HepG2 (cell line): ENCODE data around the gene GPX1. TPM values are rescaled to one million over a fixed set of nuclear protein-coding genes. Genes with fewer than 3 reads are reported as not detected.

Experiments
- FIP1L1 ChIP-seq: fragments of 200-400 bp; formaldehyde crosslinking; IDR thresholded peaks from 2 replicates; pipeline ENCODE4 v1.6.1; 2018; ENCODE audit warnings: low read depth, mild to moderate bottlenecking, low read length, moderate library complexity, borderline replicate concordance; ENCODE audit not compliant: insufficient read depth
- NFIB ChIP-seq: sonication (generic); formaldehyde crosslinking; IDR thresholded peaks from 2 replicates; pipeline ENCODE4 v1.9.0; 2021; ENCODE audit warnings: missing genetic modification reagents, mild to moderate bottlenecking, borderline replicate concordance
- ZNF781 ChIP-seq: sonication (generic); formaldehyde crosslinking; IDR thresholded peaks from 2 replicates; pipeline ENCODE4 v1.5.1; 2020; ENCODE audit warnings: borderline replicate concordance, mild to moderate bottlenecking, missing genetic modification reagents; ENCODE audit errors: not compliant biosample characterization
- polyA plus RNA-seq, 8 experiments: library from polyadenylated mRNA; depleted of rRNA in 3 of 8; stranded (reverse) in 7 of 8; unstranded in 1 of 8; fragments of >200 nt; fragmentation: Illumina TruSeq in 4 of 8; extraction: Trizol in 4 of 8; gene quantifications; 2 replicates each; pipeline versions ENCODE4 v1.2.1 to v1.2.3, GENCODE V29; 2011 to 2016; ENCODE audit warnings: low read depth in 4 of 8, missing spikeins in 1 of 8, mixed read lengths in 1 of 8; ENCODE audit not compliant: insufficient read depth in 1 of 8
- total RNA-seq, 5 experiments: library from RNA; depleted of rRNA; stranded (reverse); fragments of >200 nt; fragmentation: Illumina TruSeq; extraction: Trizol; gene quantifications; 2 replicates each; pipeline ENCODE4 v1.2.3, GENCODE V29; 2016; ENCODE audit warnings: low read depth in 1 of 5
- TF ChIP-seq, protein P1 (sequence below), 2 experiments: sonication (generic) in 1 of 2; formaldehyde crosslinking in 1 of 2; IDR thresholded peaks; 2 replicates each; pipeline versions ENCODE4 v1.4.0 to v1.6.1; 2016 to 2020; ENCODE audit warnings: borderline replicate concordance in 1 of 2, low read depth in 1 of 2, mild to moderate bottlenecking in 1 of 2, missing genetic modification reagents in 1 of 2
- TF ChIP-seq, protein P2 (sequence below): sonication (generic); formaldehyde crosslinking; IDR thresholded peaks from 2 replicates; pipeline ENCODE4 v1.5.0; 2020; ENCODE audit warnings: mild to moderate bottlenecking, missing genetic modification reagents, borderline replicate concordance

The GPX1 gene
- total and polyA plus RNA-seq, 2 of the 13 experiments (the other 11 are each of a cell fraction or from before 2014, with no cell fraction given): 149 to 168 TPM

DNA sequence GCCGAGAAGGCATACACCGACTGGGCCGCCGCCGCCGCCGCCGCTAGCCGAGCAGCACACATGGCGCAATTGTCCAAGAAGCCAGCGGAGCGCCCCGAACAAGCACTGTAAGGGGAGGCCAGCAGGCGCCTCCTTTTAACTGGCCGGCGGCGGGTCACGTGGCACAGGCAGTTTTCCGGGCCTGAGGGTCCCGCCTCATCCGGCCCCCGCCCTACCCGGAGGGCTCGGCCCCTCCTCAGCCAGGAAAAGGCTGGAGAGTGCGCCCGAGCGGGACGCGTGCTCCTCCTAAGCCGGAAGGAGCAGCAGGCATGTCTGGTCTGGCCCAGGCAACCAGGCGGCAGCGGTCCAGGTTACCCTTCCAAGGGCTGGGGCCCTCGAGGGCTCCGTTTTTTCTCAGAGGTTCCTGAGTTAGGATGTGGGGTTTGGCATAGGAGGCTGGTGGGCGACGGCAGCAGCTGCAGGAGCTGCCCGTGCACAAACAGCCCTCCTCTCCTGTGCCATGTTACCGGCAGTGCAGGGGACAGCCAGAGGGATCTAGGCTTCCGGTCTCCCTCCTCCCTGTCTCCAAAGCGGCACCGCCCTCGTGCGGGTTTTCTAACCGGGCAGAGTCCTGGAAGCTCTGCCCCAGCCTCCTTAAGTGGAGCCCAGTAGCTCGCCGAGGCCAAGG is at the start of gene GPX1 (continued):
- TF ChIP-seq, protein P1, sequence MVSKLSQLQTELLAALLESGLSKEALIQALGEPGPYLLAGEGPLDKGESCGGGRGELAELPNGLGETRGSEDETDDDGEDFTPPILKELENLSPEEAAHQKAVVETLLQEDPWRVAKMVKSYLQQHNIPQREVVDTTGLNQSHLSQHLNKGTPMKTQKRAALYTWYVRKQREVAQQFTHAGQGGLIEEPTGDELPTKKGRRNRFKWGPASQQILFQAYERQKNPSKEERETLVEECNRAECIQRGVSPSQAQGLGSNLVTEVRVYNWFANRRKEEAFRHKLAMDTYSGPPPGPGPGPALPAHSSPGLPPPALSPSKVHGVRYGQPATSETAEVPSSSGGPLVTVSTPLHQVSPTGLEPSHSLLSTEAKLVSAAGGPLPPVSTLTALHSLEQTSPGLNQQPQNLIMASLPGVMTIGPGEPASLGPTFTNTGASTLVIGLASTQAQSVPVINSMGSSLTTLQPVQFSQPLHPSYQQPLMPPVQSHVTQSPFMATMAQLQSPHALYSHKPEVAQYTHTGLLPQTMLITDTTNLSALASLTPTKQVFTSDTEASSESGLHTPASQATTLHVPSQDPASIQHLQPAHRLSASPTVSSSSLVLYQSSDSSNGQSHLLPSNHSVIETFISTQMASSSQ (IDR thresholded peaks at IDR 0.05; ENCODE audit: low read depth): no peak; the same call in 1 of the 2 replicates
- TF ChIP-seq, protein P1 (CRISPR knock-in tag; IDR thresholded peaks at IDR 0.05; ENCODE audit: borderline replicate concordance): peak; percentile 38; the same call in 1 of the 2 replicates
- TF ChIP-seq FIP1L1 (peak; percentile 55; the same call in 1 of the 2 replicates), NFIB (CRISPR knock-in tag) (0 out of 2 replicates have a peak, but pooled peaks have one; percentile 40), ZNF781 (CRISPR knock-in tag) (peak; percentile 90)
- TF ChIP-seq, protein P2, sequence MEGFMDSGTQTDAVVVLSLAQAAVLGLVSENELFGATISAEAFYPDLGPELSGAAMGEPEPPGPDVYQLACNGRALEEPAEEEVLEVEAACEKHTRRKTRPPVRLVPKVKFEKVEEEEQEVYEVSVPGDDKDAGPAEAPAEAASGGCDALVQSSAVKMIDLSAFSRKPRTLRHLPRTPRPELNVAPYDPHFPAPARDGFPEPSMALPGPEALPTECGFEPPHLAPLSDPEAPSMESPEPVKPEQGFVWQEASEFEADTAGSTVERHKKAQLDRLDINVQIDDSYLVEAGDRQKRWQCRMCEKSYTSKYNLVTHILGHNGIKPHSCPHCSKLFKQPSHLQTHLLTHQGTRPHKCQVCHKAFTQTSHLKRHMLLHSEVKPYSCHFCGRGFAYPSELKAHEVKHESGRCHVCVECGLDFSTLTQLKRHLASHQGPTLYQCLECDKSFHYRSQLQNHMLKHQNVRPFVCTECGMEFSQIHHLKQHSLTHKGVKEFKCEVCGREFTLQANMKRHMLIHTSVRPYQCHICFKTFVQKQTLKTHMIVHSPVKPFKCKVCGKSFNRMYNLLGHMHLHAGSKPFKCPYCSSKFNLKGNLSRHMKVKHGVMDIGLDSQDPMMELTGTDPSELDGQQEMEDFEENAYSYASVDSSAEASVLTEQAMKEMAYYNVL: peak; percentile 74; the same call in 1 of the 2 replicates
